Measurements from ENCODE around the gene ZFP1. TPM values are rescaled to one million over a fixed set of nuclear protein-coding genes. Genes with fewer than 3 reads are reported as not detected.

ZFP1 gene
- total and polyA plus RNA-seq, 9 of the 15 experiments (the other 6 are each of a cell fraction or from before 2014, with no cell fraction given): 2.6 to 14.7 (median 11.6) TPM

- H4K20me1 ChIP-seq (replicated peaks; ENCODE audit: control insufficient read depth, insufficient read depth, low read length): no peaks in the 10 kb centered on the region
- no peak overlapping the region; the same call in 2 of the 3 replicates for H3K27ac ChIP-seq (ENCODE audit: extremely low read depth, low read depth, low read length)
- 0 out of 2 replicates have a peak overlapping the region, but pooled peaks have one; percentile 6 for H2AFZ ChIP-seq (ENCODE audit: low read depth, low read length)
- no peaks in the 10 kb centered on the region for H3K4me1 ChIP-seq (replicated peaks in 1 of 2; ENCODE audit: control insufficient read depth in 2 of 2, insufficient read depth in 2 of 2, low read length in 2 of 2)
- peak; percentile 64; the same call in 2 of the 3 replicates for ATAC-seq
- no peaks in the 10 kb centered on the region for H3K27me3 ChIP-seq (ENCODE audit: control insufficient read depth in 2 of 2, insufficient read depth in 2 of 2, low read length in 2 of 2)
- no TSS peak for BruUV-seq (replicated peaks)
- no peak overlapping the region for H3K4me3 ChIP-seq
- no peaks in the 10 kb centered on the region for H3K9me1 ChIP-seq (ENCODE audit: control insufficient read depth, insufficient read depth, low read length)
- POLR2A ChIA-PET: interaction anchor here (0.7 kb wide), 1 partner anchor 124 kb away, joined by 3 read pairs; no protein-coding TSS in a partner anchor
- no peaks in the 10 kb centered on the region for H3K36me3 ChIP-seq (ENCODE audit: control insufficient read depth, insufficient read depth, low read length)
- 48% methylated on average over 6 of the region's 6 CpGs for WGBS (ENCODE audit: insufficient coverage, low coverage, missing lambda C conversion rate)
- CTCF ChIA-PET (ENCODE audit: low intra/inter-chr PET ratio): no interaction called here
- peak in 3 of 4 experiments; percentile 30 to 59 (median 53) for DNase-seq (ENCODE audit: extremely low read depth in 1 of 4, low spot score in 3 of 4)
- in situ Hi-C loops (cut with MboI): no loop called here
- intact Hi-C loops (cut with micrococcal nuclease): no loop called here
- FAIRE-seq: no peak
- H3K9me3 ChIP-seq (replicated peaks; ENCODE audit: control insufficient read depth, insufficient read depth, low read depth, low read length): peaks cover 6% of the 10 kb centered on the region; the same call in 1 of the 2 replicates
- H3K4me2 ChIP-seq (ENCODE audit: insufficient read depth, low read length): no peak overlapping the region
- no peak overlapping the region for H3K9ac ChIP-seq (ENCODE audit: insufficient read depth in 1 of 2, low read depth in 2 of 2, low read length in 2 of 2)
- H3K79me2 ChIP-seq (ENCODE audit: control insufficient read depth, insufficient read depth, low read length): no peaks in the 10 kb centered on the region
- TF ChIP-seq LEF1 (IDR thresholded peaks at IDR 0.05): peak; percentile 61; the same call in 1 of the 2 replicates
- peak; percentile 91 to 94 for TF ChIP-seq TRIM24 (IDR thresholded peaks at IDR 0.05)
- TF ChIP-seq TAL1 (IDR thresholded peaks at IDR 0.05): peak; percentile 76
- peak in 1 of 2 experiments; percentile 45; a peak in 1 of 4 replicates for TF ChIP-seq HDAC1 (IDR thresholded peaks at IDR 0.05)
- TF ChIP-seq FOSL1 (tag; conservative IDR thresholded peaks at IDR 0.05): peak; percentile 85
- TF ChIP-seq SMARCA4 (IDR thresholded peaks at IDR 0.05): peak; percentile 43; the same call in 1 of the 2 replicates
- TF ChIP-seq, protein P1, sequence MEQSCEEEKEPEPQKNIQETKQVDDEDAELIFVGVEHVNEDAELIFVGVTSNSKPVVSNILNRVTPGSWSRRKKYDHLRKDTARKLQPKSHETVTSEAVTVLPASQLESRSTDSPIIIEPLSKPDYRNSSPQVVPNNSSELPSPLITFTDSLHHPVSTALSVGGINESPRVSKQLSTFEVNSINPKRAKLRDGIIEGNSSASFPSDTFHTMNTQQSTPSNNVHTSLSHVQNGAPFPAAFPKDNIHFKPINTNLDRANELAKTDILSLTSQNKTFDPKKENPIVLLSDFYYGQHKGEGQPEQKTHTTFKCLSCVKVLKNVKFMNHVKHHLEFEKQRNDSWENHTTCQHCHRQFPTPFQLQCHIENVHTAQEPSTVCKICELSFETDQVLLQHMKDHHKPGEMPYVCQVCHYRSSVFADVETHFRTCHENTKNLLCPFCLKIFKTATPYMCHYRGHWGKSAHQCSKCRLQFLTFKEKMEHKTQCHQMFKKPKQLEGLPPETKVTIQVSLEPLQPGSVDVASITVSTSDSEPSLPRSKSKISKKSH (CRISPR knock-in tag; IDR thresholded peaks at IDR 0.05): peak; percentile 73; the same call in 1 of the 2 replicates
- no peak for TF ChIP-seq USF2 (CRISPR knock-in tag; IDR thresholded peaks at IDR 0.05)
- TF ChIP-seq HNRNPL (IDR thresholded peaks at IDR 0.05; ENCODE audit: low read depth, low read length): no peak
- peak; percentile 77 for TF ChIP-seq DPF2 (IDR thresholded peaks at IDR 0.05)
- TF ChIP-seq CBX3 (IDR thresholded peaks at IDR 0.05; ENCODE audit: borderline replicate concordance in 1 of 2, low read length in 2 of 2): peak in 1 of 2 experiments; percentile 100; a peak in 2 of 3 replicates
- no peak for TF ChIP-seq KDM4B (IDR thresholded peaks at IDR 0.05; ENCODE audit: borderline replicate concordance in 2 of 2, low read depth in 1 of 2)
- TF ChIP-seq, protein P2, sequence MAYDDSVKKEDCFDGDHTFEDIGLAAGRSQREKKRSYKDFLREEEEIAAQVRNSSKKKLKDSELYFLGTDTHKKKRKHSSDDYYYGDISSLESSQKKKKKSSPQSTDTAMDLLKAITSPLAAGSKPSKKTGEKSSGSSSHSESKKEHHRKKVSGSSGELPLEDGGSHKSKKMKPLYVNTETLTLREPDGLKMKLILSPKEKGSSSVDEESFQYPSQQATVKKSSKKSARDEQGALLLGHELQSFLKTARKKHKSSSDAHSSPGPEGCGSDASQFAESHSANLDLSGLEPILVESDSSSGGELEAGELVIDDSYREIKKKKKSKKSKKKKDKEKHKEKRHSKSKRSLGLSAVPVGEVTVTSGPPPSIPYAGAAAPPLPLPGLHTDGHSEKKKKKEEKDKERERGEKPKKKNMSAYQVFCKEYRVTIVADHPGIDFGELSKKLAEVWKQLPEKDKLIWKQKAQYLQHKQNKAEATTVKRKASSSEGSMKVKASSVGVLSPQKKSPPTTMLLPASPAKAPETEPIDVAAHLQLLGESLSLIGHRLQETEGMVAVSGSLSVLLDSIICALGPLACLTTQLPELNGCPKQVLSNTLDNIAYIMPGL (CRISPR knock-in tag; IDR thresholded peaks at IDR 0.05): no peak
- TF ChIP-seq TOE1 (IDR thresholded peaks at IDR 0.05; ENCODE audit: borderline replicate concordance): peak; percentile 37; the same call in 1 of the 2 replicates
- no peak for TF ChIP-seq TOE1 (CRISPR knock-in tag; IDR thresholded peaks at IDR 0.05; ENCODE audit: borderline replicate concordance, low read depth)
- TF ChIP-seq ZBTB17 (CRISPR knock-in tag; IDR thresholded peaks at IDR 0.05): no peak
- peak; percentile 64 for TF ChIP-seq MYBL2 (IDR thresholded peaks at IDR 0.05; ENCODE audit: low read depth)
- no peak for TF ChIP-seq MYBL2 (CRISPR knock-in tag; IDR thresholded peaks at IDR 0.05; ENCODE audit: borderline replicate concordance)
Measured at GRCh38 chr16:75121949-75122568, 26.3 kb upstream of the ZFP1 start.

All from K562 (cell line).